K562 (cell line): ENCODE measurements around the gene ADORA2A. TPM values are rescaled to one million over a fixed set of nuclear protein-coding genes. Genes with fewer than 3 reads are reported as not detected.
A peak's percentile ranks its signal among the peaks of the same experiment; 100 is the strongest.

ENCODE experiments used
- ATAC-seq: fragments of 200-7000 bp; cut with Tn5 transposase; 3 replicates; pipeline ENCODE4 v1.9.1; 2020; ENCODE audit warnings: moderate library complexity
- BruUV-seq: library from RNA; stranded (reverse); fragments of 400-500 nt; replicated peaks from 2 replicates; lab custom pipeline; 2021; lab: Mats Ljungman, UMichigan
- CTCF ChIA-PET: fragments of 300-600 bp; formaldehyde crosslinking; extraction: SDS; loops from one replicate; lab custom pipeline; 2021; ENCODE audit warnings: low intra/inter-chr PET ratio; lab: Yijun Ruan, JAX
- POLR2A ChIA-PET: fragments of 300-600, 350-650 bp; sonication (Branson Sonifier 250); formaldehyde crosslinking; extraction: SDS; loops from one replicate; lab custom pipeline; 2021; ENCODE audit warnings: antibody characterized with exemption, inconsistent platforms; lab: Yijun Ruan, JAX
- DNase-seq, 4 experiments: peaks; one replicate each; pipeline versions ENCODE4 v3.0.0 to v3.0.0-alpha.2; 2011 to 2018; ENCODE audit warnings: low spot score in 3 of 4, mixed read lengths in 3 of 4; ENCODE audit errors: extremely low read depth in 1 of 4
- FAIRE-seq: peaks from 2 replicates; lab custom pipeline; 2011; peaks lifted over from hg19 to GRCh38; lab: Jason Lieb, UNC
- H2AFZ ChIP-seq: 2 replicates; pipeline ENCODE4 v1.6.0; 2011; ENCODE audit warnings: low read depth, low read length, control low read depth, inconsistent platforms
- H3K27ac ChIP-seq: fragments of 200-600 bp; 3 replicates; pipeline ENCODE4 v1.8.0; 2011; ENCODE audit warnings: low read depth, mild to moderate bottlenecking, control low read depth, inconsistent platforms, low read length, moderate library complexity, mixed read lengths; ENCODE audit errors: extremely low read depth
- H3K27me3 ChIP-seq, 2 experiments: fragments of 300-600 bp in 1 of 2; 2 replicates in 1 of 2; 3 replicates in 1 of 2; pipeline versions ENCODE4 v1.6.0 to v1.8.0; 2011; ENCODE audit warnings: inconsistent platforms in 2 of 2, low read length in 2 of 2, mild to moderate bottlenecking in 1 of 2, mixed read lengths in 1 of 2, moderate library complexity in 1 of 2; ENCODE audit not compliant: control insufficient read depth in 2 of 2, insufficient read depth in 2 of 2
- H3K36me3 ChIP-seq: fragments of 300-600 bp; 3 replicates; pipeline ENCODE4 v1.8.0; 2011; ENCODE audit warnings: mild to moderate bottlenecking, low read length, inconsistent platforms; ENCODE audit not compliant: control insufficient read depth, insufficient read depth
- H3K4me1 ChIP-seq, 2 experiments: fragments of 200-600 bp in 1 of 2; replicated peaks in 1 of 2; 2 replicates in 1 of 2; 3 replicates in 1 of 2; pipeline versions ENCODE4 v1.5.1 to v1.8.0; 2011; ENCODE audit warnings: inconsistent platforms in 2 of 2, low read length in 2 of 2, mild to moderate bottlenecking in 1 of 2, mixed read lengths in 1 of 2, moderate library complexity in 1 of 2; ENCODE audit not compliant: control insufficient read depth in 2 of 2, insufficient read depth in 2 of 2
- H3K4me2 ChIP-seq: 2 replicates; pipeline ENCODE4 v1.6.1; 2011; ENCODE audit warnings: low read length, control low read depth, inconsistent platforms, mixed read lengths; ENCODE audit not compliant: insufficient read depth
- H3K4me3 ChIP-seq: fragments of 200-600 bp; sonication (generic), shearing (Covaris generic); 2 replicates; pipeline ENCODE4 v1.5.1; 2016; ENCODE audit warnings: control low read depth, inconsistent platforms
- H3K79me2 ChIP-seq: fragments of 200-600 bp; 3 replicates; pipeline ENCODE4 v1.8.0; 2011; ENCODE audit warnings: low read length, inconsistent platforms; ENCODE audit not compliant: control insufficient read depth, insufficient read depth
- H3K9ac ChIP-seq, 2 experiments: 2 replicates each; pipeline versions ENCODE4 v1.6.0 to v1.6.1; 2011; ENCODE audit warnings: low read depth in 2 of 2, low read length in 2 of 2, control low read depth in 1 of 2, inconsistent platforms in 1 of 2, mild to moderate bottlenecking in 1 of 2, mixed read lengths in 1 of 2; ENCODE audit not compliant: insufficient read depth in 1 of 2
- H3K9me1 ChIP-seq: one replicate; pipeline ENCODE4 v1.6.0; 2011; ENCODE audit warnings: inconsistent platforms, mild to moderate bottlenecking, low read length, moderate library complexity; ENCODE audit not compliant: control insufficient read depth, insufficient read depth
- H3K9me3 ChIP-seq: replicated peaks from 2 replicates; pipeline ENCODE4 v1.5.1; 2011; ENCODE audit warnings: low read depth, low read length, inconsistent platforms; ENCODE audit not compliant: control insufficient read depth, insufficient read depth
- H4K20me1 ChIP-seq: replicated peaks from 2 replicates; pipeline ENCODE4 v1.6.1; 2011; ENCODE audit warnings: low read length, inconsistent platforms, mixed read lengths; ENCODE audit not compliant: control insufficient read depth, insufficient read depth
- RBM22 ChIP-seq: fragments of 200-400 bp; formaldehyde crosslinking; IDR thresholded peaks from 2 replicates; pipeline ENCODE4 v1.6.1; 2018; ENCODE audit warnings: low read length, low read depth; ENCODE audit not compliant: poor library complexity, severe bottlenecking
- WGBS: fragments of 100-300 bp; shearing (Covaris generic); methylation state at CpG from one replicate; pipeline ENCODE4 v1.1.6; 2016; ENCODE audit warnings: low coverage, mixed read lengths; ENCODE audit not compliant: insufficient coverage; ENCODE audit errors: missing lambda C conversion rate; 5-methylcytosine and 5-hydroxymethylcytosine counted together
- in situ Hi-C: fragments of 300-500 bp; cut with MboI; formaldehyde crosslinking; loops from 4 replicates; pipeline ENCODE4 v1.15.0; 2018; ENCODE audit warnings: inconsistent platforms, mixed read lengths
- intact Hi-C: fragments of 100-400 bp; cut with micrococcal nuclease; formaldehyde crosslinking; loops from 2 replicates; pipeline ENCODE4 v1.14.2; 2022
- polyA plus RNA-seq, 8 experiments: library from polyadenylated mRNA; depleted of rRNA in 4 of 8; stranded (reverse) in 5 of 8; unstranded in 3 of 8; fragments of >200 nt; fragmentation: Nextera tagmentation in 2 of 8; fragmentation: Illumina TruSeq in 1 of 8; extraction: Ambion mirVana in 2 of 8; extraction: Trizol in 1 of 8; gene quantifications; 2 replicates each; pipeline versions ENCODE4 v1.2.1 to v1.2.3, GENCODE V29; 2011 to 2014; ENCODE audit warnings: inconsistent platforms in 1 of 8, missing spikeins in 1 of 8
- total RNA-seq, 7 experiments: library from RNA; depleted of rRNA in 6 of 7; stranded (reverse); fragments of >200 nt in 6 of 7; fragmentation: Illumina TruSeq in 2 of 7; extraction: Trizol in 2 of 7; gene quantifications; 2 replicates each; pipeline versions ENCODE4 v1.2.1 to v1.2.3, GENCODE V29; 2011 to 2021; ENCODE audit warnings: low replicate concordance in 1 of 7
- TF ChIP-seq, protein P1 (sequence below): fragments of 450-650 bp; IDR thresholded peaks from 2 replicates; pipeline ENCODE4 v1.6.1; 2017; ENCODE audit warnings: antibody characterized with exemption

The ADORA2A gene
- total and polyA plus RNA-seq, 9 of the 15 experiments (the other 6 are each of a cell fraction or from before 2014, with no cell fraction given): 0.15 to 2.1 (median 0.66) TPM; not detected in 2

DNA sequence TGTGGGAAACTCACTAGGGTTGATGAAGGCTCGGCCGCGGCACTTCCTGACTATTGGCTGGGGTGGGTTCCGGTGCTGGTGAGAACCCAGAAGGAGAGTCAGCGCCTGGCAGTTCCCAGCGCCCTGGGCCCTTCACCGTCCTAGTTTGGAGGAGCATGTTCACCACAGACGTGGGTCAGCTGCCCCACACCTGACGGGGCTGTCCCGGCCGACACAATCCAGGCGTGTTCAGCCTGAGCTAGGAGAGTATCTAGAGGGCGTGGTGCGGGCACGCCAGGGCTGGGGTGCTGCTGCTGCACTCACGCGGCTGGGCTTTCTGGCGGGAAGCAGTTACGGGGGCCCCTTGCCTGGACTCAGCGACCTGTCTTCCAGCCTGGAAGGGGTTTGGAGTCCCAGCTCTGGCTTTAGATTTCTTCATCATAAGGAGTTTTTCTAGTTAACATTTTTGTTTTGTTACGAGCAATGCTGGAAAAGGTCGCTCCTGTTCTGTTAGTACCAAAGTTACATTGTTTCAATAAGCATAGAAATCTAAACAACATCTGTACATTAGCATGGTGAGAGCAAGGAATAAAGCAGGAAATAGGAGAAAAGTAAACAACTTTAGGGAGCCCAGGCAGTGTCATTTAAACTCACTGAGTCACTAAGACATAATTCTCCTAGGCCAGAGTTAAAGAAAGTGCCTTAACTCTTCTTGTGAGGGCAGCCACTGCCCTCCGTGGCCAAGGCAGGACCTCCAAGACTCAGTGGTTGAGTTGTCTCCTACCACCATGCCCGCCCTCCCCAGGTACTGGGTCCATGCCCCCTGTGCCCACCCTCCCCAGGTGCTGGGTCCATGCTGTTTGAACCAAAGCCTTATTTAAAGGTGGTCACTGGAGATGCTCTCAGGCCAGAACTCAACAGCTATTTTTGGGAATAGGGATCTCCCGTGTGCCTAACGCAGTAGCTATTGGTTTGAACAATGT, 12.1 kb upstream of the ADORA2A start:
- 82% methylated on average over 9 of the region's 26 CpGs for WGBS
- DNase-seq (no peak), FAIRE-seq (no peak), ATAC-seq (no peak)
- H3K79me2 ChIP-seq: no peaks in the 10 kb centered on the region
- no TSS peak for BruUV-seq
- intact Hi-C loops: no loop called here
- no peaks in the 10 kb centered on the region for H3K9me3 ChIP-seq
- H3K27me3 ChIP-seq: no peaks in the 10 kb centered on the region
- H3K4me2 ChIP-seq: no peak overlapping the region
- H2AFZ ChIP-seq: no peak overlapping the region
- ChIA-PET POLR2A (interaction anchor here (1.0 kb wide), 1 partner anchor 95 kb away, joined by 3 read pairs; no protein-coding TSS in a partner anchor), CTCF (no interaction called here)
- H3K9ac ChIP-seq: no peak overlapping the region
- TF ChIP-seq RBM22: peak; percentile 28
- TF ChIP-seq, protein P1, sequence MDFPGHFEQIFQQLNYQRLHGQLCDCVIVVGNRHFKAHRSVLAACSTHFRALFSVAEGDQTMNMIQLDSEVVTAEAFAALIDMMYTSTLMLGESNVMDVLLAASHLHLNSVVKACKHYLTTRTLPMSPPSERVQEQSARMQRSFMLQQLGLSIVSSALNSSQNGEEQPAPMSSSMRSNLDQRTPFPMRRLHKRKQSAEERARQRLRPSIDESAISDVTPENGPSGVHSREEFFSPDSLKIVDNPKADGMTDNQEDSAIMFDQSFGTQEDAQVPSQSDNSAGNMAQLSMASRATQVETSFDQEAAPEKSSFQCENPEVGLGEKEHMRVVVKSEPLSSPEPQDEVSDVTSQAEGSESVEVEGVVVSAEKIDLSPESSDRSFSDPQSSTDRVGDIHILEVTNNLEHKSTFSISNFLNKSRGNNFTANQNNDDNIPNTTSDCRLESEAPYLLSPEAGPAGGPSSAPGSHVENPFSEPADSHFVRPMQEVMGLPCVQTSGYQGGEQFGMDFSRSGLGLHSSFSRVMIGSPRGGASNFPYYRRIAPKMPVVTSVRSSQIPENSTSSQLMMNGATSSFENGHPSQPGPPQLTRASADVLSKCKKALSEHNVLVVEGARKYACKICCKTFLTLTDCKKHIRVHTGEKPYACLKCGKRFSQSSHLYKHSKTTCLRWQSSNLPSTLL: no peak
- peaks cover 23% of the 10 kb centered on the region; the same call in 1 of the 3 replicates for H3K36me3 ChIP-seq
- no peak overlapping the region for H3K27ac ChIP-seq
- no peaks in the 10 kb centered on the region for H3K9me1 ChIP-seq
- H3K4me1 ChIP-seq: peaks cover 0 to under 1% of the 10 kb centered on the region in 2 experiments; a peak in 2 of 5 replicates
- H3K4me3 ChIP-seq: no peak overlapping the region
- in situ Hi-C loops: loop anchor here (5.0 to 10.0 kb wide), 2 partner anchors 97 to 360 kb away; partner anchors contain the start of gene PIWIL3
- no peaks in the 10 kb centered on the region for H4K20me1 ChIP-seq
